HG02885 (cell line): ENCODE data around the gene ARMC9.
"Not testable (repeated sequence)": the region's sequence is repeated elsewhere in the genome, so short reads cannot be mapped to it uniquely, and the experiment has no call there.

Source experiments
- ATAC-seq: cut with Tn5 transposase; IDR thresholded peaks from one replicate; pipeline ENCODE4 v1.9.1; 2021; ENCODE audit warnings: mild to moderate bottlenecking; ENCODE audit not compliant: unreplicated experiment, poor library complexity

ARMC9 gene

DNA sequence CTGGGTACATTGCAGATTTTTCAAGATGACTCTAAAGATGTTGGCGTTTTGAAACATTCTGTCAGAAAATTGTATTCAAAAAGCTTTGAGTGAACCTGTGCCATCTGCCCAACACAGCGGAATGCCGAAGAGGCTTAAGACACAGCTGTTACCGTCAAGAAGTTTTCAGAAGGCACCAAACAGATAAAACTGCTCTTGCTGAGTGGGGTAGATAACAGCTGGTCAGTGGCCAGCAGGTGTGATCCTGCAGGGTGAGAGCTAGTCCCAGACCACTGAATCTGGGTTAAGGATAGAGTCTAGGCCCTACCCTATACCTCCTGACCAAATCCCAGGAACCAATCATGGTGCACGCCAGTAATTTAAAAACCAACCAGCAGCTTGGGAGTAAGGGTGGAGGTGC lies 136.6 kb downstream of the ARMC9 start:
- no peak for ATAC-seq

DNA sequence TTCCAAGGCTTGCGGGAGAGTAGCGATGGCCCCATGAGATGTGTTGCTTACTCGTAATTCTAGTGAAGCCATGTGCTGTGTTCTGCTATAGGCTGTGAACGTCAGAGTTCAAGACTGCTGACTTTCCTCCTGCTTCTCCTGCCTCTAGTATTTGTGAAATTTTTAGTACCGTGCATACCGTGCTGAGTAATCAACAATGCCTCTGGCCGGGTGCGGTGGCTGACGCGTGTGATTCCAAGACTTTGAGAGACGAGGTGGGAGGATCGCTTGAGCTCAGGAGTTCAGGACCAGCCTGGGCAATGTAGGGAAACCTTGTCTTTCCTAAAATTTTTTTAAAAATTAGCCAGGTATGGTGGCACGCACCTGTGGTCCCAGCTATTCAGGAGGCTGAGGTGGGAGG lies 137.2 kb downstream of the ARMC9 start:
- ATAC-seq, result no peak

DNA sequence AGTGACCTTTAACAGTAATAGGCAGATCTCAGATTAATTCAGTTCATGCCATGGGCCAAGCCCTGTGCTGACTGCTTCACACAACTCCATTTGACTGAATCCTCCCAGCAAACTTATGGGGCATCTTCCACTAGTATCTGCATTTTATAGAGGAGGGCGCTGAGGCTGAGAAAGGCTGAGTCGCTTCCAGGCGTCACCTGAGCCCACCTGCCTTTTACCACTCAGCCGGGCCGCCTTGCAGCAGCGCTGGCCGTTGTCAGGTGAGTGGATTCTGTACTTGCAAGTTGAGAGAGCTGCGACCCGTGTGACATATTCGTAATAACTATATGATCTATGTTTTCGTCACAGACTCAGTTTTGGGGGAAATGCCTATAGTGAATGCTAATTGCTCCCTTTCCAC lies 137.8 kb downstream of the ARMC9 start:
- ATAC-seq, result no peak

DNA sequence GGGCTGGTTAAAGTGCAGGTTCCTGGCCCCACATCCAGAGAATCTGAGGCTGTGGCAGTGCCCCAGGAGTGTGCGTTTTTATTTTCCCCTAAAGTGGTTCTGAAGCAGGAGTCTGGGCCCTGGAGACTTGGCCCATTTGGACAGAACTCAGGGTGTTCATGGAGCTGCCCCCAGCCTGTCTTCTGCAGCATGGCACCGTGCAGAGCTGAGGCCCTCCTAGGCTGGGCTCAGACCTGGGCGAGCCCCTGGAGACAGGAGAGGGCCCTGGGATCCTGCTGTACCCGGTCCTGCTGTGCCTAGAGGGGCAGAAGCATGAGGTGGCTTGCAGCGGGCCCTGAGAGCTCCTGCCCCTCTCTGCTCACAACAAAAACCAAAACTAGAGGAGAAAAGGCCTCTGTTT lies 138.3 kb downstream of the ARMC9 start:
- no peak for ATAC-seq

DNA sequence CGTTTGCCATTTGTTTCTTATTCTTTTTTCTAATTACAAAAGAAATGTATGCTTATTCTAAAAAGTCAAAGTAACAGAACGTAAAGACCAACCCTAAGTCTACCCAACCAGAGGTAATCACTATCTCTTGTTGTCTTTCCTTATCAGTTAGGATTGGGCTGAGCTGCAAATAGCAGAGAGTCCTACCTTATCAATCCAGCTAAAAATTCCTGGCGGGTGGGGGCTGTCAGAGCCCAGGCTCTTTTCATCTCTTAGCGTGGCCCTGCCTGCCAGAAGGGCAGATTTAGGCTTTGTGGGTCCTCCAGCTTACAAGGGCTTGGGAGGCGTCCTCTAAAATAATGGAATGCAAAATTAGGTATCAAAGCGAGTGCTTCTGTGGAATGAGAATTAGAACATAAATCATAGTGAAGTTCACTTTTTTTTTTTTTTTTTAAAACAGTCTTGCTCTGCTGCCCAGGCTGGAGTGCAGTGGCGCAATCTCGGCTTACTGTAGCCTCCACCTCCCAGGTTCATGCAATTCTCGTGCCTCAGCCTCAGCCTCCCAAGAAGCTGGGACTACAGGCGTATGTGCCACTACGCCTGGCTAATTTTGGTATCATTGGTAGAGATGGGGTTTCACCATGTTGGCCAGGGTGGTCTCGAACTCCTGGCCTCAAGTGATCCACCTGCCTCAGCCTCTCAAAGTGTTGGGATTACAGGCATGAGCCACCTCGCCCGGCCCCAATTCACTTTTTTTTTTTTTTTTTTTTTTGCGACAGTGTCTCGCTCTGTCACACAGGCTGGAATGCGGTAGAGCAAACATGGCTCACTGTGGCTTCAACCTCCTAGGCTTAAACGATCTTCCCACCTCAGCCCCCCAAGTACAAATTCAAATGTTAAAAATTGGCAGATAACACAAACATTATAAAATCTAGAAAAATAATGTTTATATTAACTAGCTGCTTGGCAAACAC lies 139.7 kb downstream of the ARMC9 start:
- ATAC-seq, result no peak

DNA sequence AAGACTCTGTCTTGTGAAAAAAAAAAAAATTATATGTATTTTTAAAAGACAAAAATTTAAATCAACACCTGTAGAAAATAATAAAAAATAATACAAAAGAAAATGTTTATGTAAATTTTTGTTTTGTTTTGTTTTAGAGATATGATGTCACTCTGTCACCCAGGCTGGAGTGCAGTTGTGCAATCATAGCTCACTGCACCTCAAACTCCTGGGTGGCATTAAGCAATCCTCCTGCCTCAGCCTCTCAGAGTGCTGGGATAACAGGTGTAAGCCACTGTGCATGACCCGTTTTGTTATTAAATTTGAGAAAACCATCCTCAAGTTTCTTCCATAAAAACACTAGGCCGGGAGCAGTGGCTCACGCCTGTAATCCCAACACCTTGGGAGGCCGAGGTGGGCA lies 140.9 kb downstream of the ARMC9 start:
- ATAC-seq, result no peak

DNA sequence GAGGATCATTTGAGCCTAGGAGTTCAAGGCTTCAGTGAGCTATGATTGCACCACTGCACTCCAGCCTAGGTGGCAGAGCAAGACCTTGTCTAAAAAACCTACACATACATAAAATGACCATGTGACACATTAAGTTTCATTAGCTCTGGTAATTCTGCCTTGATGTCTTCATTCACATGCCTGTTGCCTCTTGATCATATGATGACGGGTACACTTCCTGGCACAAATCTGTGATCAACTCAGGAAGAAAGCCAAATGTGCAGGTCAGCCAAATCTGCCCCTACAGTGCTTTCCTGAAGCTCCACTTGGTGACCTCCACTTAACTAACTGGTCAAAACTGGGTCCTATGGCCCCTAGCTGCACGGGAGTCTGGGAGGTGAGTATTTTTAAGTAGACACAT lies 142.7 kb downstream of the ARMC9 start:
- no peak for ATAC-seq

DNA sequence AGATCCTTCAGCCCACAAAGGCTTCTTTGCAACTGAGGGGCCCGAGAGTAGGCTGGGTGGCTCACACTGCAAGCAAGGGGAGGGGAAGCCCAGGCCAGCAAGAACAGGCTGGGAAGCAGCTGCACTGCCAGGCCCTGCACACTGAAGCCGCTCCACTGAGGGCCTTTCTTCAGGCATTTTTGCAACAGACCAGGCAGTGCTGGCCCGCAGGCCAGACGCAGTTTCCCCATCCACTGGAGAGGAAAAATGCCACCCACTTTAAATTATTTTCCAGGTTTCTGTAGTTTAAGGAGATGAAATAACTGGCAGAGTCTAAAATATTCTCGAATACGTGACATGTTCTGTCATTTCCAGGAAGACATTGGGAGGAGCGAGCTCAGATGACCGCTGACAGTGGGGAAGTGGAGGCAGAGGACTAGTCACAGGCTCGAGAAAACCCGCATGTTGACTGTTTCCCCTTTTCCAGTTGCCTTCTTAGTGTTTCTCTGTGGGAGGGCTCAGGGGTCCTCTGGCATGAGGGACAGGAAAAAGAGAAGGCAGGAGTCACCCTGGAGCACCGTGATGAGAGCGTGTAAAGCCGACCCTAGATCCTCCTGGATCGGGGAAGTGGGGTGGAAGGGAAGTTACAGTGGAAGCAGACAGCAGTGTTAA lies 143.8 kb downstream of the ARMC9 start:
- ATAC-seq, result no peak

DNA sequence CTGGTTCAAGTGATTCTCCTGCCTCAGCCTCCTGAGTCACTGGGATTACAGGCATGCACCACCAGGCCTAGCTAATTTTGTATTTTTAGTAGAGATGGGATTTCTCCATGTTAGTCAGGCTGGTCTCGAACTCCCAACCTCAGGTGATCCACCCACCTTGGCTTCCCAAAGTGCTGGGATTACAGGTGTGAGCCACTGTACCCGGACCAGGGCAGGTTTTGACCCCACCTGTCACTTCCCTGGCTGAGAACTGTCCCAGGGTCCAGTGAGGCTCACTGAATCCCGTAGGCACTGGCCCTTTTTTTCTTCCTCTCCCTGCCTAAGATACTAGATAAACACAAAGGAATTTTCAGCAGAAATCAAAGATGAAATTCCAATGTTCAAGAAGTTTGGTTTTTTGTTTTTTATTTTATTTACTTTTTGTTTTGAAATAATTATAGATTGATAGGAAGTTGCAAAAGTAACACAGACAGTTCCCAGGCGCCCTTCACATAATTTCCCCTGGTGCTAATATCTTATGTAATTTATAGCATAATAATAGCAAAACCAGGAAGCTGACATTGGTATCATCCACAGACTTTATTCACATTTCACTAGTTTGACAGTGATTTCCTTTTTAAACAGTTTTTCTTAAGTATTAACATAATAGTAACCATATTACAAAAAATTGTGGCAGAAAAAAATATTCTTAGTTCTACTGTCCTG lies 144.7 kb downstream of the ARMC9 start:
- no peak for ATAC-seq

DNA sequence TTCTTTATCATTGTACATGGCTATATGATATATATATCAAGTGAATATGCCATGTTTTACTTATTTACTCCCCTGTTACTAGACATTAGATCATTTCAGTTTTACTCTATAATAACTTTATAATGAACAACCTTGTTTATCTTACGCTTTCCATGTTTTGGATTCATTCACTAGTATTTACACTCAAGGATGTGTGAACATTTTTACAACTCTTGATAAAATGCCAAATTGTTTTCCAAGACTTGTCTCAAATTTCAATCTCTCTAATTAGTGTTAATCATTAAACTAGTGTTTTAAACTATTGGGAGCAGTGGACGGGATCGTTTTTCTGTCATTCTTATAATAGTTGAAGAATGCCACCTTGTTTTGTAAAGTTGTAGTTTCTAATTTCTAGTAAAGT lies 145.6 kb downstream of the ARMC9 start:
- no peak for ATAC-seq

DNA sequence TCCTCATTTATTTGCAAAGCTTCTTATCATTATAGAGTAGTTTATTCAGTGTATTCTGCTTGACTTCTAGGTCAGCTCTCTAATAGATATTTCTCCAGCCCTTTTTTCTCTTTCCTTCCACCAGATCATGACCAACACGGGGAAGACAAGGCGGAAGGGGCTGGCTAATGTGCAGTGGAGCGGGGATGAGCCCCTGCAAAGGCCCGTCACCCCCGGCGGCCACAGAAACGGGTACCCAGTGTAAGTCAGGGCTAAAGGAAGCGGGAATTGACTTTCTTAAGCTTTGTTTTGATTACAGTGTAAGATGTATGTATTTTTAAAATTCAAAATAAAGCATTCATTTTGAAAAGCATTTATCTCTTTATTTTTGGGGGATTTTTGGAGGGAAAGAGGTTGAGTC lies 146.4 kb downstream of the ARMC9 start:
- no peak for ATAC-seq

DNA sequence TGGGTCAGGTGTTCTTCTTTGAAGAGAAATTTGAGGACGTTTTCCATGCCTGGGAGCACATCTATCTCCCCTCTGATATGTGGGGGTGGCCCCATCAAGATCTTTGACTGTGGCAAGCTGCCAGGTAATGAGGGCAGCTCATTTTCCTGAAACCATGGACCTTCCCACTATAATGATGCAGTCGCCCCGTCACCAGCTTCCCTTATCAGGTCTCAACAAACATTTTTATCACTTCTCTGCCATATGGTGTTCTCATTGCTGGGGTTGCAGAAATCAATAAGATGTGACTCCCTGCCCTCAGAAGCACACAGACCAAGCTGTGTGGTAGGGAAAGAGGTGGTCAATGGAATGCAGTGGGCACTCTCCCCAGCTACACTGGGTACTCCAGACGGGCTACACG lies 148.7 kb downstream of the ARMC9 start:
- no peak for ATAC-seq

DNA sequence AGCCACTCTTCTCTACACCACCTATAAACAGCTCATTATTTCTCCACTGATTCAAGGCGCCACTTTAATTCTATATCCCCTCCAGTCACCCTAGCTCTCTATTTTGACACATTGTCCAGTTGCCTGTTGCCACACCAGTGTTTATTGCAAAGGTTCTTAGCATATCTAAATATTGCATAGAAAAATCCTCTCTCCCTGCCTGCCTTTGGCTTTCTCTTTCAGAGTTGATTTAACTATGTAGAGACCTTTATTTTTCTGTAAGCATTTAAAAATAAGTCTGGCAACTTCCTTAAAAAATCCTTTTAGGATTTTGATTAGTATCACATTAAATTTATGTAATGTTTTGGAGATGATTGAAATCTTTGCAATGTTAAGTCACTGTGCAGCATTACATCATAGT lies 149.2 kb downstream of the ARMC9 start:
- ATAC-seq, result no peak

DNA sequence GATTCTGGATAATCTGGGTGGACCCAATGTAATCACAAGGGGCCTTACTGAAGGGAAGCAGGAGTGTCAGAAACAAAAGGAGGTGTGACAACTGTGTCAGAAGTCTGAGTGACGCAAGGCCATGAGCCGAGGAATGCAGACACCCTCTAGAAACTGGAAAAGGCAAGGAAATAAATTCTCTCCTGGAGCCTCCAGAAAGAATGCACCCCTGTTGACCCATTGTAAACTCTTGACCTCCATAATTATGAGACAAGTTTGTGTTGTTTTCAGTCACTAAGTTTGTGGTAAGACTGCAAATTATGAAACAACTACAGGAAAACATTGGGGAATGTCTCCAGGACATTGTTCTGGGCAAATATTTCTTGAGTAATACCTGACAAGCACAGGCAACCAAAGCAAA lies 149.7 kb downstream of the ARMC9 start:
- ATAC-seq, result no peak

DNA sequence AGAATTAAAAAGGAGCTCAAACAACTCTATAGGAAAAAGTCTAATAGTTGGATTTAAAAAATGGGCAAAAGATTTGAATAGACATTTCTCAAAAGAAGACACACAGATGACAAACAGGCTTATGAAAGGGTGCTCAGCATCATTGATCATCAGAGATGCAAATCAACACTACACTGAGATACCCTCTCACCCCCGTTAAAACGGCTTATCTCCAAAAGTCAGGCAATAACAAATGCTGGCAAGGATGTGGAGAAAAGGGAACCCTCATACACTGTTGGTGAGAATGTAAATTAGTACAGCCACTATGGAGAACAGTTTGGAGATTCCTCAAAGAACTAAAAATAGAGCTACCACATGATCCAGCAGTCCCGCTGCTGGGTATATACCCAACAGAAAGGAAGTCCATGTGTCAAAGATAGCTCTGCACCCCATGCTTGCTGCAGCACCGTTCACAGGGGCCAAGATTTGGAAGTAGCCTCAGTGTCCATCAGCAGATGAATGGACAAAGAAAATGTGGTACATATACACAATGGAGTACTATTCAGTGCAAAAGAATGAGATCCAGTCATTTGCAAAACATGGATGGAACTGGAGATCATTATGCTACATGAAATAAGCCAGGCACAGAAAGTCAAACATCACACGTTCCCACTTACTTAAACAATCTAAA lies 150.4 kb downstream of the ARMC9 start:
- no peak for ATAC-seq

DNA sequence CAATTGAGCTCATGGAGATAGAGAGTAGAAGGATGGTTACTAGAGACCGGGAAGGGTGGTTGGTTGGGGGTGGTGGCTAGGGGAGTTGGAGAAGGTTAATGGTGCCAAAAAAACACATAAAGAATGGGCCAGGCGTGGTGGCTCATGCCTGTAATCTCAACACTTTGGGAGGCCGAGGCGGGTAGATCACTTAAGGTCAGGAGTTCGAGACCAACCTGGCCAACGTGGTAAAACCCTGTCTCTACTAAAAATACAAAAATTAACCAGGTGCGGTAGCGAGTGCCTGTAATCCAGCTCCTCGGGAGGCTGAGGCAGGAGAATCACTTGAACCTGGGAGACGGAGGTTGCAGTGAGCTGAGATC lies 150.9 kb downstream of the ARMC9 start:
- ATAC-seq, result not testable (repeated sequence)

DNA sequence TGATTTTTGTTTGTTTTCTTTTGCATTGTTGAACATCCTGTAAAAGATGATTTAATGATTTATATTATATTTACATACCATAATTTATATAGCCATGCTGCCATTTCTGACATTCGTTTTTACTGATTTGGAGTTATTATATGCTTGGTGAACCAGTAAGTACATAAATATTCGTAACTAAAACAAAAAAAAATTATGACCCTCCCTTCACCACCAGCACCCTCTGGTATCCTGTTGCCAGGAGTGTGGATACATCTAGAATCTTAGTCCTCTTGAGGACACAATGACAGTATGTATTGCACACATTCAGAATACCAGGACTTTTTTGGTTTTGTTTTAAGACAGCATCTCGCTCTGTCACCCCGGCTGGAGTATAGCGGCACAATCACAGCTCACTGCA lies 153.2 kb downstream of the ARMC9 start:
- no peak for ATAC-seq

DNA sequence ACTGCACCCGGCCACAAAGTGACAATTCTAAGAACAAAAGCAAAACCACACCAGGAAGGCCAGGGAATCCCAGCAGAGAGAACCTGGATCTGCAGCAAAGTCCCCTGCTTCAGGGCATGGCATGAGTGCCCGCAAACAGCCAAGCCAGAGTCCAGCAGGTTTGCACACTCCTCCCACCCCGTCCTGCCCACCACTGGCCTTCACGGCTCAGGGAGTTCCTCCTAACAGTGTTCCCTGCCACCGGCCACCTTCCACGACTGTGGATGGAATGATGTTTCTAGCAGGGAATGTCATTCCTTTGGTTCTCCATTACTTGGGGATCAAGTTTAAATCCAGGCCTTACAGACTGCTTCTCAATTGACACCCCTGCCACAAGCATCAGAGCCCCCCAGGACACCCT lies 155.0 kb downstream of the ARMC9 start:
- ATAC-seq, result no peak

DNA sequence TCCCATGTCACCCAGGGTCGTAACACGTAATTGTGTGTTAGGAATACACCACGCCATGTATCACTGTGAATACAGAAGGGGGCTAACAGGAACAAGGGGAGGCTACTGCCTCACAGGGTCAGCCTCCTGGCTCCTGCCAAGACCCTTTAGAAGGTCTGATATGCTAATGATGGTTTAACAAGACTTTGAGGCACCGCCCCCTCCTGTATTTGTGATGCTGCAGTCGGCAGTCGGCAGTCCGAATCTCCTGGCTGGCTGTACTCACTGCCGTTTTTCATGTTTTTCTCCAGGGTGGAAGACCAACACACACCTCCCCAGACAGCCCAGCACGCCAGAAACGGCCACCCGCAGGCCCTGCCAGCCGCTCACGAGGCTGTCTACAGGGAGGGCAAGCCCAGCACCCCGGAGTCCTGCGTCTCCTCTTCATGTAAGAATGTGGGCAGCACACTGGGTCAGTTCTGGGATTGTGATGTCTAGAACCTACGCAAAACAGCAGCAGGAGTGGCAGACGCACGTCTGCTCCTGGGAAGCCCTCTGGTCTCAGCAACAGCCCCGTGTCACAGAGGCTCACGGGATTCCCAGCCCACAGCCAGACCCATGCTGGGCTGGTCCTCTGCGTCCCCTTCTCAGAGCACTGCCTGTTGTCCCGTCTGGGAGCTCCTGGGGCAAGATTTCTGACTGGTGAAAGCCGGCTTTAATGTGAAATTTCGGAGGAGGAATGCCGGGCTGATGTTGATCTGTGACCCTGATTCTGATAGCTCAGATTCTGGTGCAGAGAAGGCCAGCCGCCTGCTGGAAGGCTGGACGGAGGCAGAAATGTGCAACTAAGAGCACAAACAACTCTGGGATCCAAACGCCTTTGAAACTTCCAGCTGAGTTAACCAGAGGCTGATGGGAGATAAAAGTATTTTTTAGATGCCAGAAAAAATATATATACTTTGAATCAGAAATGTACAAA lies 157.4 kb downstream of the ARMC9 start:
- ATAC-seq, result no peak

DNA sequence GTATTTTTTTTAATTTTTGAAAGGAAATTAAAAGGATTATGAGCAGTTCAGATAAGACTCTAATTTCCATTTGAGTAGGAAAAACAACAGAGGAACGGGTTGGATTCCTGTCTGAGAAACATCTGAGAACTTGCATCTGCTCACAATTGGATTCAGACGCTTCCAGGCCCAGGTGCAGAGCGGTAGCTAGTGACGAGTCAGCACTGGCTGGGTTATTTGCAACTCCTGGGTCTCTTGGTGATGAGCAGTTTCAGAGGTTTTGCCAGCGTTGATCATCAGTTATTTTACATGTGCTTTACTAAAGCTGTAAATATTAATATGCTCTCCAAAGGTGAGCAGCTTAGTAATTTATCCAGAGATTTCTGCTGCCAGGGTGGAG lies 158.0 kb downstream of the ARMC9 start:
- ATAC-seq, result no peak
